HG03439 (cell line): Measurements from ENCODE around the gene ARL15.
"Not testable (repeated sequence)": the region's sequence is repeated elsewhere in the genome, so short reads cannot be mapped to it uniquely, and the experiment has no call there.

ENCODE experiments used
- ATAC-seq: cut with Tn5 transposase; IDR thresholded peaks from one replicate; pipeline ENCODE4 v1.9.1; 2021; ENCODE audit warnings: mild to moderate bottlenecking, moderate library complexity; ENCODE audit not compliant: unreplicated experiment

The ARL15 gene

GRCh38 chr5:54103871-54104270, 206.5 kb downstream of the ARL15 start:
- ATAC-seq = no peak

- no peak for ATAC-seq
Observed at GRCh38 chr5:54098267-54098666, 212.1 kb downstream of the ARL15 start.

- ATAC-seq = no peak
Observed at GRCh38 chr5:54095969-54096368, 214.4 kb downstream of the ARL15 start.

DNA sequence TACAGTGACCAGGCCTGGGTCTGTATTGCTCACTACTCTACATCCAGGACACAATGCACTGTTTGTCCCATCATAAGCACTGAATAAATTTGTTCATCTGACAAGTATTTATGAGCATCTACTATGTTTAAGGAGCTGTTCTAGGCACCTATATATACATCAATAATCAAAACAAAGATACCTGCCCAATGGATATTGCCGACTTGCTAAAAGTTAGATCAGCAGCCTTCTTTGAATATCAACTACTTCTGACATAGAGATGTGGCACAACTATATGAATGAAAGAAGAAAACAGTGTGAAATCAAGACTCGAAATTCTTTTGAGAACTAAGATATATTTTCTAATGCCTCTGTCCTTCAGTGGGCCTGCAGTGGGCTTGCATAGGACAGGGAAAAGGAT, 215.7 kb downstream of the ARL15 start:
- no peak for ATAC-seq

- no peak for ATAC-seq
Observed at GRCh38 chr5:54093861-54094260, 216.5 kb downstream of the ARL15 start.

GRCh38 chr5:54093081-54093492, 217.3 kb downstream of the ARL15 start:
- no peak for ATAC-seq

GRCh38 chr5:54091307-54092130, 218.9 kb downstream of the ARL15 start:
- ATAC-seq = no peak

- ATAC-seq = no peak
Observed at GRCh38 chr5:54090495-54091120, 219.8 kb downstream of the ARL15 start.

- ATAC-seq = no peak
Observed at GRCh38 chr5:54088081-54088480, 222.3 kb downstream of the ARL15 start.

GRCh38 chr5:54087436-54087835, 222.9 kb downstream of the ARL15 start:
- ATAC-seq = no peak

DNA sequence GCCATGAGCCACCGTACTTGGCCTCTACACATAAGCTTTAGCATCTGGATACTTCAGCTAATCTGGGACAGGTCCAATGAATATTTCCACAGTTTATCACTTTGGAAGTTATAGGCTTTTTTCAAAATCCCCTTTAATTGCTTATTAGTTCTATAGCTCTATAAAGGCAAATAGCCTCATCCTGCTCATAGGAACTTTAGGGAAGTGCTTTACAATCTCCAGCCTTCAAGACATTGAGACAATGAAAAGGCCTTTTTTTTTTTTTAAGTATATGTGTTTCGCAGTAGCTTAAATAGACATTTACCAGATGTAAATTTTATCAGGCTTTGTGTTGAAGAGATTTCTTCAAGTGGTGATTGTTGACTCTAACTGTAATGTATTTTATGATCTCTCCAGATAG, 224.2 kb downstream of the ARL15 start:
- no peak for ATAC-seq

- no peak for ATAC-seq
Observed at GRCh38 chr5:54084696-54085095, 225.7 kb downstream of the ARL15 start.

DNA sequence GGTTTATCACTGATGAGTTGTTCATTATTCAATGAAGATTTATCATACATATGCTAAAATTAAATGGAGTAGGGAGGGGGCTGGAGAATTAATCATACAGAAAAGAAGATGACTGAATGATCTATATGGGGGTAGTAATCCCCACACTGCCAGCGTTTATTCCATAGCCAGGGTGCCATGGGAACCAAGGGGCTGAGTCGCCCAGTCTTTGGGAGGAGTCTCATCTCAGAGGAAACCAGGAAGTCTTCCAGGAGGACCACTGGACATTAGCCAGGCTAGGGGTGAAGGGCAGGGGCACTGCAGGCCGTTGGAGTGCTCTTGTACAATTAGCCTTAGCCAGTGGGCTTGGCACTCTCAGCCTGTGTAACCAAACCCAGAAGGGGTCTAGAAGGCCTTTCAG, 226.5 kb downstream of the ARL15 start:
- ATAC-seq = no peak

DNA sequence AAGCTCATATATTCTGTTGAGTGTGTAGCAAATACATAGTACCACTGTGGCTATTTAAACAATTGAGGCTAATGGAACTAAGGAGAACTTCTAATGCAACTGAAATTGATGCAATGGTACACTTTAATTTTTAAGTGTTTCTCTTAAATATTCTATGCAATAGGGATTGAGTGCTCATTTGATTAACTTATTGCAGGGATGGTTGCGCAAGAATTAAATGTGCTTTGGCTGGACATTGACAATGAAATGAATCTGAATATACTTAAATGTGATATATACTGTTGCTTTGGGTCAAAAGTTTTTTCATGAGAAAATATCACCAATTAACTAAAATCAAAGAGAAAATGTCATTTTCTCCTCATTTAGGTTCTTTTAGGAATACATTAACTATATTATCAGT, 227.1 kb downstream of the ARL15 start:
- no peak for ATAC-seq

DNA sequence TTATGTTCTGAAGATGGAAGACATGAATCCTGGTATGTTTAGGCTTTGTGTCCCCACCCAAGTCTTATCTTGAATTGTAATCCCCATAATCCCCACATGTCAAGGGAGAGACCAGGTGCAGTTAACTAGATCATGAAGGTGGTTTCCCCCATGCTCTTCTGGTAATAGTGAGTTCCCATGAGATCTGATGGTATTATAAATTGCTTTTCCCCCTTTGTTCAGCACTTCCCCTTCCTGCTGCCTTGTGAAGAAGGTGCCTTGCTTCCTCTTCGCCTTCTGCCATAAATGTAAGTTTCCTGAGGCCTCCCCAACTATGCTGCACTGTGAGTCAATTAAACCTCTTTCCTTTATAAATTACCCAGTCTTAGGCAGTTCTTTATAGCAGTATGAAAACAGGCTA, 229.0 kb downstream of the ARL15 start:
- ATAC-seq = no peak

GRCh38 chr5:54080831-54081230, 229.5 kb downstream of the ARL15 start:
- no peak for ATAC-seq

GRCh38 chr5:54073735-54074134, 236.6 kb downstream of the ARL15 start:
- ATAC-seq = no peak

- ATAC-seq = no peak
Observed at GRCh38 chr5:54073131-54073530, 237.2 kb downstream of the ARL15 start.

GRCh38 chr5:54066433-54066832, 243.9 kb downstream of the ARL15 start:
- ATAC-seq = no peak

DNA sequence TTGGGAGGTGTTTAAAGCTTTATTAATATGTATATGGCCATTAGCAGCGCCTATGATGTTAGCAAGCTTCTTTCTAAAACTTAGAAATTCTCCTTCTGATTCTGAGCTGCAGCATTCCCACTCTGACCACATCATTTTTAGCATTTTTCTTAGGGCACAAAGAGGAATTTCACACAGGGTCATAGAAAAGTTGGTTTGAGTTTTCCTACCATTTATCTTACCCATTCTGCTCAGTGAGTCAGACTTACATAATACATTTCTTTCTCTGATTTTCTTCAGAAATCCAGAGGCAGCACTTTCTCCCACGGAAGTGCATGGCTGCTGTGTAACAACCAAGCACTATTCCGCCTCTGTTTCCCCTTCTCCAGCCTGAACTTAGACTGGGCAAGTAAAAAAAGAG, 246.6 kb downstream of the ARL15 start:
- no peak for ATAC-seq

DNA sequence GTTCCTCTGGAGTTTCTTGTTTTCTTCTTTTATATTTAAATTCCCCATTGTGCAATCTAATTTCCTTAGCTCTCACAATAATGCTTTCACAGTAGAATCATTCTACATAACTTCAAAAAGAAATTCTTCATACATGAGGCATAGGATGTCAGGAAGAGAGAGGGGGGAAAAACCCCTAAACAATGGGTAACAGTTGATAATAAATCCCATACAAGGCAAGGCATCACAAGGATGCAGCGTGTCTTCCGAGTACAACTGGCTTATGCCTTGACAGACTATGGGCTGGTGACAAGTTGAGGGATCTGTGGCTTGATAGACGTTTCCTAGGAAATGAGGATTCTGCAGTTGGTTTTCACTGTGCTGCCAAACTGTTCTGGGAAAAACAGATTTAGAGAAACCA, 247.4 kb downstream of the ARL15 start:
- no peak for ATAC-seq

GRCh38 chr5:54060919-54061318, 249.5 kb downstream of the ARL15 start:
- ATAC-seq = not testable (repeated sequence)

DNA sequence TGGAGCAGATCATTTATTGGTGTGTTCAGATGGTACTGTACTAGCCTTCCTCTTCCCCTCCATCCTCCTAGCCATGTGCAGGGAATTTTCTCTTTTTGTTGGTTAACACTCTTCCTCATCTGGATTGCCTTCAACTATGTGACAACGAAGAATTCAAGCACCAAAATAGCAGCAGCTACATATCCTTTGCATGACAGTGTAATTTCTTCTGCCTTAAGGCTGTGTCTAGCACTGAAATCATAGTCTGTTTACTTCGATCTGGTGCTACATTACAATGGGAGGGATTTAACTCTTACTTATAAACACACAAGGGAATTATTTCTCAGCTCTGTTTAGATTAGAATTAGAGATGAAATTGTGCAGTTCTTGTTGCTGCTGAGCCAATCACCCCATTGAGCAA, 260.4 kb downstream of the ARL15 start:
- no peak for ATAC-seq
